Neural progenitor cell (in vitro differentiated cells): Measurements from ENCODE around the gene WWOX. TPM values are rescaled to one million over a fixed set of nuclear protein-coding genes. Genes with fewer than 3 reads are reported as not detected.

ENCODE experiments used
- DNase-seq: peaks from one replicate; pipeline ENCODE4 v3.0.0-alpha.2; 2016; ENCODE audit warnings: low spot score
- H2AFZ ChIP-seq: fragments of 200-600 bp; sonication (generic); replicated peaks from 2 replicates; pipeline ENCODE4 v1.6.1; 2016; ENCODE audit warnings: antibody characterized with exemption
- H3F3A ChIP-seq: fragments of 200-600 bp; sonication (generic); 2 replicates; pipeline ENCODE4 v1.6.1; 2016; ENCODE audit warnings: antibody characterized with exemption, low read depth
- H3K27ac ChIP-seq: fragments of 200-600 bp; sonication (generic); 2 replicates; pipeline ENCODE4 v1.5.1; 2016; ENCODE audit warnings: mild to moderate bottlenecking
- H3K27me3 ChIP-seq: fragments of 200-600 bp; sonication (generic); 2 replicates; pipeline ENCODE4 v1.6.1; 2016; ENCODE audit warnings: mild to moderate bottlenecking, moderate library complexity
- H3K36me3 ChIP-seq: fragments of 200-600 bp; sonication (generic); 2 replicates; pipeline ENCODE4 v1.5.1; 2016
- H3K4me1 ChIP-seq: fragments of 200-600 bp; sonication (generic); 2 replicates; pipeline ENCODE4 v1.6.1; 2016; ENCODE audit warnings: mixed run types
- H3K4me2 ChIP-seq: fragments of 200-600 bp; sonication (generic); 2 replicates; pipeline ENCODE4 v1.6.1; 2016
- H3K4me3 ChIP-seq: fragments of 200-600 bp; sonication (generic); 2 replicates; pipeline ENCODE4 v1.5.1; 2016
- H3K79me2 ChIP-seq: fragments of 200-600 bp; sonication (generic); 2 replicates; pipeline ENCODE4 v1.6.1; 2016; ENCODE audit warnings: low read depth
- H3K9ac ChIP-seq: fragments of 200-600 bp; sonication (generic); 2 replicates; pipeline ENCODE4 v1.6.1; 2016
- H3K9me3 ChIP-seq: fragments of 200-600 bp; sonication (generic); 2 replicates; pipeline ENCODE4 v1.5.1; 2016; ENCODE audit warnings: low read depth
- H4K20me1 ChIP-seq: fragments of 200-600 bp; sonication (generic); 2 replicates; pipeline ENCODE4 v1.6.1; 2016; ENCODE audit warnings: low read depth
- H3K27ac Mint-ChIP-seq: 3 replicates; pipeline ENCODE4 v1.8.0; 2021; ENCODE audit warnings: mixed read lengths
- H3K27me3 Mint-ChIP-seq: 2 replicates; pipeline ENCODE4 v1.8.0; 2022; ENCODE audit warnings: low read depth, mild to moderate bottlenecking, inconsistent platforms, moderate library complexity, mixed read lengths; ENCODE audit not compliant: insufficient read depth
- H3K36me3 Mint-ChIP-seq: 3 replicates; pipeline ENCODE4 v1.8.0; 2021; ENCODE audit warnings: mixed read lengths
- H3K4me1 Mint-ChIP-seq: 3 replicates; pipeline ENCODE4 v1.8.0; 2021; ENCODE audit warnings: mixed read lengths
- H3K4me3 Mint-ChIP-seq: 3 replicates; pipeline ENCODE4 v1.8.0; 2021; ENCODE audit warnings: mild to moderate bottlenecking, moderate library complexity, mixed read lengths
- H3K9me3 Mint-ChIP-seq: 3 replicates; pipeline ENCODE4 v1.8.0; 2020; ENCODE audit warnings: mixed read lengths
- EZH2 ChIP-seq: fragments of 200-600 bp; sonication (generic); IDR thresholded peaks from 2 replicates; pipeline ENCODE4 v1.6.1; 2017; ENCODE audit warnings: antibody characterized with exemption, mild to moderate bottlenecking, moderate library complexity
- EZH2phosphoT487 ChIP-seq: fragments of 200-600 bp; sonication (generic); IDR thresholded peaks from 2 replicates; pipeline ENCODE4 v1.6.1; 2017; ENCODE audit warnings: antibody characterized with exemption
- total RNA-seq: library from RNA; depleted of rRNA; stranded (reverse); fragments of >200 nt; gene quantifications from 2 replicates; pipeline ENCODE4 v1.2.3, GENCODE V29; 2015; ENCODE audit warnings: low replicate concordance
- TF ChIP-seq, protein P1 (sequence below): fragments of 200-600 bp; sonication (generic); IDR thresholded peaks from 2 replicates; pipeline ENCODE4 v1.5.1; 2017; ENCODE audit warnings: antibody characterized with exemption, mild to moderate bottlenecking

The WWOX gene
- total RNA-seq, 1 donor from 2014 or later: 63.7 TPM

DNA sequence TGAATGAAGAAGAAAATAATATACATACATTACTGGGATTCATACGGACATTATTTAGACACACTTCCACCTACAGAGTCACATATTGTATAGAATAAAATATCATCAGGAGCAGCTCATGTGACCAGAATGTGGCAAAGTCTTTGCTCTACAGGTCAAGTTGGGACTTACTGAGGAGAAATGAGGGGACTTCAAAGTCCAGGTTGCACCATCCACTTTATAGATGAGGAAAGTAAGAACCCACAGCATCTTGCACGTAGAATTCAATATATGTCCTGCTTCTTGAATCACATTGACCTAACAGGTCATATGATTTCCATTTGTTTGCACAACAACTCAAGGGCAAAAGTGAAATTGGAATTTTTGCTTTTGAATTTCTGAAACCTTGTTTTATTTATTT, 524.3 kb downstream of the WWOX start:
- no peak overlapping the region for H2AFZ ChIP-seq
- peaks cover 5% of the 10 kb centered on the region for H3F3A ChIP-seq
- no peak overlapping the region for H3K4me2 ChIP-seq
- H3K4me3 Mint-ChIP-seq: no peak overlapping the region
- H3K9me3 ChIP-seq: no peaks in the 10 kb centered on the region
- no peaks in the 10 kb centered on the region for H3K27me3 ChIP-seq
- H3K27ac Mint-ChIP-seq: no peak overlapping the region
- H3K9ac ChIP-seq: no peak overlapping the region
- TF ChIP-seq EZH2phosphoT487: no peak
- H3K27ac ChIP-seq: no peak overlapping the region
- DNase-seq: no peak
- H3K36me3 ChIP-seq: no peaks in the 10 kb centered on the region
- peaks cover 6% of the 10 kb centered on the region for H3K9me3 Mint-ChIP-seq
- peaks cover 16% of the 10 kb centered on the region for H3K4me1 ChIP-seq
- H3K36me3 Mint-ChIP-seq: no peaks in the 10 kb centered on the region
- no peak overlapping the region for H3K4me3 ChIP-seq
- H3K27me3 Mint-ChIP-seq: peaks cover 2% of the 10 kb centered on the region
- no peaks in the 10 kb centered on the region for H3K79me2 ChIP-seq
- peaks cover 14% of the 10 kb centered on the region for H3K4me1 Mint-ChIP-seq
- no peaks in the 10 kb centered on the region for H4K20me1 ChIP-seq

DNA sequence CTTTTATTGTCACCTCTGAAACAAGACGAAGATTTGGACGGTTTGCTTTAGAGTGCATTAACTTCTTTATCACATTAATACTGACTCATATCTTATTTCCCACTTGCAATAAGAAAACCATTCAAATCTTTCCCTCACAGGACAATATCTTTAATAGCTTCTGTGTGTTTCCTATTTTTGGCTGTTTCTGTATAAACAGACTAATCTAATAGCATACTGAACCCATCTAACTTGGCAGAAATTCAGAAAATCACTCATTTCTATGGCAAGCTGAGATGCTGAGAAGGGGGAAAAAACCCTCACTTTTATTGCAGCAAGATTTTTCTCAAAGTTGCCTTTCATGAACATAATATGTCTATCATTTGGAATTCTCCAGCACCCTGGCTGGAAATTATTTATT, 524.9 kb downstream of the WWOX start:
- Histone ChIP-seq H3K4me1 (peaks cover 20% of the 10 kb centered on the region), H3K36me3 (no peaks in the 10 kb centered on the region), H3K4me3 (no peak overlapping the region), H3F3A (peaks cover 5% of the 10 kb centered on the region), H4K20me1 (no peaks in the 10 kb centered on the region), H3K79me2 (no peaks in the 10 kb centered on the region), H3K27ac (no peak overlapping the region), H3K27me3 (no peaks in the 10 kb centered on the region), H3K4me2 (no peak overlapping the region), H3K9ac (no peak overlapping the region), H3K9me3 (no peaks in the 10 kb centered on the region), H2AFZ (no peak overlapping the region)
- H3K27me3 Mint-ChIP-seq: peaks cover 2% of the 10 kb centered on the region
- no peaks in the 10 kb centered on the region for H3K36me3 Mint-ChIP-seq
- H3K9me3 Mint-ChIP-seq: peaks cover 8% of the 10 kb centered on the region
- H3K4me3 Mint-ChIP-seq: no peak overlapping the region
- no peak overlapping the region for H3K27ac Mint-ChIP-seq
- no peak for DNase-seq
- TF ChIP-seq, protein P1, sequence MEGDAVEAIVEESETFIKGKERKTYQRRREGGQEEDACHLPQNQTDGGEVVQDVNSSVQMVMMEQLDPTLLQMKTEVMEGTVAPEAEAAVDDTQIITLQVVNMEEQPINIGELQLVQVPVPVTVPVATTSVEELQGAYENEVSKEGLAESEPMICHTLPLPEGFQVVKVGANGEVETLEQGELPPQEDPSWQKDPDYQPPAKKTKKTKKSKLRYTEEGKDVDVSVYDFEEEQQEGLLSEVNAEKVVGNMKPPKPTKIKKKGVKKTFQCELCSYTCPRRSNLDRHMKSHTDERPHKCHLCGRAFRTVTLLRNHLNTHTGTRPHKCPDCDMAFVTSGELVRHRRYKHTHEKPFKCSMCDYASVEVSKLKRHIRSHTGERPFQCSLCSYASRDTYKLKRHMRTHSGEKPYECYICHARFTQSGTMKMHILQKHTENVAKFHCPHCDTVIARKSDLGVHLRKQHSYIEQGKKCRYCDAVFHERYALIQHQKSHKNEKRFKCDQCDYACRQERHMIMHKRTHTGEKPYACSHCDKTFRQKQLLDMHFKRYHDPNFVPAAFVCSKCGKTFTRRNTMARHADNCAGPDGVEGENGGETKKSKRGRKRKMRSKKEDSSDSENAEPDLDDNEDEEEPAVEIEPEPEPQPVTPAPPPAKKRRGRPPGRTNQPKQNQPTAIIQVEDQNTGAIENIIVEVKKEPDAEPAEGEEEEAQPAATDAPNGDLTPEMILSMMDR: no peak
- TF ChIP-seq EZH2 (no peak), EZH2phosphoT487 (no peak)
- H3K4me1 Mint-ChIP-seq: peaks cover 19% of the 10 kb centered on the region

DNA sequence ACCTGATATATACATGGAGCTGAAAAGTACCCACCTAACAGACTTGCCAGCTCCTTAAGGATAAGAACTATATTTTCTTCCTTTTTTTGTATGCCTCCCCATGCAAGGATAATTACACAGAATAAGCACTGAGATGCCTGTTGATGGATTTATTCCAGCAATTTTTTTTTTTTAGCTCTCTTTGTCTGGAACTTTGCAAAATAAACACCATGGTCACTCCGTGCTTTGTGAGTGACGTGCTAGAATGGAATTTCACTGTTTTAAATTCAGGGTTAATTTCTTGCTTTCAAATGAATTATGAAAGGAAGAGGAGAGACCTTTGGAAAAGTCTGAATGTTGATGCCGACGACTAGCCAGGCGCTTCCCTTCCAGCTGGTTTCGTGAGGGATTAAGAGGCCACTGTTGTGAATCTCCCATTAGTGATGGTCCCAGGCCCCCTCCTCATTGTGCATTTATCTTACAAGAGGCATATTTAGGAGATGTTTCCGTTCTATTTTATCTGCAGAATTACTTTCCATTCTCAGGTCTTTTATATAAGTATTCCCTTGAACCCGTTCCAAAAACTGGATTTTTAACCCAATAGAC, 529.1 kb downstream of the WWOX start:
- Histone ChIP-seq H3K27me3 (no peaks in the 10 kb centered on the region), H3K4me2 (peak overlapping the region; percentile 37), H3K36me3 (no peaks in the 10 kb centered on the region), H2AFZ (no peak overlapping the region), H3K79me2 (no peaks in the 10 kb centered on the region), H4K20me1 (no peaks in the 10 kb centered on the region), H3K9me3 (peaks cover 8% of the 10 kb centered on the region), H3K4me3 (no peak overlapping the region), H3F3A (peaks cover 5% of the 10 kb centered on the region), H3K27ac (no peak overlapping the region), H3K4me1 (peaks cover 14% of the 10 kb centered on the region), H3K9ac (no peak overlapping the region)
- H3K27me3 Mint-ChIP-seq: peaks cover 2% of the 10 kb centered on the region
- H3K4me3 Mint-ChIP-seq: no peak overlapping the region
- no peak for DNase-seq
- peaks cover 7% of the 10 kb centered on the region for H3K36me3 Mint-ChIP-seq
- H3K9me3 Mint-ChIP-seq: peaks cover 21% of the 10 kb centered on the region
- peak overlapping the region; percentile 95 for H3K27ac Mint-ChIP-seq
- H3K4me1 Mint-ChIP-seq: peaks cover 23% of the 10 kb centered on the region
- TF ChIP-seq EZH2phosphoT487 (no peak), EZH2 (no peak)
- TF ChIP-seq, protein P1: no peak

DNA sequence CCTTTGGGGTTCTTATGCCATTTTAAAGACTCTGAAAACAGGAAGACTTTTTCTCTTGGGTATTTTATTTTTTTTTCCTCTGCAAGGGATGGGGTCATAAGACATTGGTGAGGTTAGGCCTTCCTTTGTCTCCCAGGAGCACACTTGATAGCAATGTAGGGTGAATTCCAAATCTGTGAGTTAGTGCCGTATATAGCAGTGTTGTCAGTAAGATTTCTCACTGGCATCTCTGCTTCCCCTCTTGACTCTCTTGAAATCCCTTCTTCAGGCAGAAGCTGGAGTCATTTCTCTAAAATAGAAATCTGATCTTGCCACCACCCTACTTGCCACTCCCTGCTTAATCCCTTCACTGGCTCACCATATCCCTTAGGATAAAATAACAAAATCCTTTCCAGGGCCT, 529.7 kb downstream of the WWOX start:
- no peak for TF ChIP-seq EZH2
- TF ChIP-seq EZH2phosphoT487: no peak
- TF ChIP-seq, protein P1: no peak
- peak overlapping the region; percentile 37 for H3K4me2 ChIP-seq
- H3F3A ChIP-seq: peaks cover 5% of the 10 kb centered on the region
- H3K4me1 ChIP-seq: peaks cover 14% of the 10 kb centered on the region
- no peaks in the 10 kb centered on the region for H3K36me3 ChIP-seq
- no peak overlapping the region for H3K9ac ChIP-seq
- H3K27me3 ChIP-seq: no peaks in the 10 kb centered on the region
- no peak for DNase-seq
- Mint-ChIP-seq H3K27ac (peak overlapping the region; percentile 82), H3K4me1 (peaks cover 29% of the 10 kb centered on the region), H3K4me3 (no peak overlapping the region), H3K27me3 (peaks cover 3% of the 10 kb centered on the region), H3K36me3 (peaks cover 8% of the 10 kb centered on the region), H3K9me3 (peaks cover 22% of the 10 kb centered on the region)
- H3K4me3 ChIP-seq: no peak overlapping the region
- H2AFZ ChIP-seq: no peak overlapping the region
- H4K20me1 ChIP-seq: no peaks in the 10 kb centered on the region
- H3K9me3 ChIP-seq: peaks cover 8% of the 10 kb centered on the region
- H3K79me2 ChIP-seq: no peaks in the 10 kb centered on the region
- H3K27ac ChIP-seq: no peak overlapping the region
